B cell (primary cell): ENCODE data around the gene HMGN5.

Experiments
- CTCF ChIP-seq: fragments of 200-600 bp; IDR thresholded peaks from one replicate; pipeline ENCODE4 v1.8.0; 2022; ENCODE audit warnings: antibody characterized with exemption, mild to moderate bottlenecking
- EZH2 ChIP-seq: IDR thresholded peaks from 2 replicates; pipeline ENCODE4 v1.6.1; 2012; ENCODE audit warnings: borderline replicate concordance, low read depth, mild to moderate bottlenecking, moderate library complexity, low read length; ENCODE audit not compliant: insufficient read depth, poor library complexity, severe bottlenecking

DNA sequence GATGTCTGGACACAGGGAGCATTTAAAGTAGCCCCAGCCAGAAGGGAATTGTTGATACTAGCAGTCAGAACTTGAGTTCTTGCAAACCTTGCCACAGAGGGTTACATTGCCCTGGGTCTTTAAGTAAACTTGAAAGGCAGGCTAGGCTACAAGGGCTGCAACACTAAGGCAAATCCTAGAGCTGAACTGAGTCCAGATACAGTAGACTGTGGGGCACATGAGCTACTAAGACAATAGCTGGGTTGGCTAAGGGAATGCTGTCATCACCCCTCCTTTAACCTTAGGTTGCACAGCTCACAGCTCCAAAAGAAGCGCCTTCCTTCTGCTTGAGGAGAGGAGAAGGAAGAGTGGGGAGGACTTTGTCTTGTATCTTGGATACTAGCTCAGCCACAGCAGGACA, 35.8 kb upstream of the HMGN5 start:
- no peak for TF ChIP-seq EZH2
- TF ChIP-seq CTCF, result no peak
